HFF-Myc (cell line): Measurements from ENCODE around the gene AGAP1.

Experiments
- DNase-seq: peaks from one replicate; pipeline ENCODE4 v3.0.0-alpha.2; 2011; ENCODE audit warnings: low read depth; ENCODE audit errors: extremely low read depth
- H3K4me3 ChIP-seq: replicated peaks from 2 replicates; pipeline ENCODE4 v1.5.1; 2011; ENCODE audit warnings: low read depth, mild to moderate bottlenecking, control low read depth, low read length
- TF ChIP-seq, protein P1 (sequence below): IDR thresholded peaks from 2 replicates; pipeline ENCODE4 v1.5.1; 2012; ENCODE audit warnings: mild to moderate bottlenecking, low read depth, low read length, control low read depth; ENCODE audit errors: missing control alignments

AGAP1 gene

DNA sequence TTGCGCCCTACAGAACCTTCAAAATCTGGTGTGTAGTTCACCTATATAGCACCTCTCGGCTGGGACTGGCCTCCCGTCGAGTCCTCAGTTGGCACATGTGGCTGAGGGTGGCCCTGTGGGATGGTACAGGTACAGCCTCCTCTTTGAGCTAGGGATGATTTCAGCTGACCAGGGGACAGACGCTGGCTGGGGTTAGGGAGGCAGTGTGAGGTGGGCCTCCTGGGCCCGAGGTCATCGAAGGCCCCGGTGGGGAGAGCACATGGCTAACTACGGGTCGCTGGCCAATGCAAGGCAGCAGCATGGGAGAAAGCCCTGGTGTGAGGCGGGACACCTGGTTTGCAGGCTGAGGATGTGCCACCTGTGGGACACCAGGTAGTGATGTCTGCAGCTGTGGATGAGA, 369.6 kb downstream of the AGAP1 start:
- H3K4me3 ChIP-seq, result no peak overlapping the region
- no peak for DNase-seq
- TF ChIP-seq, protein P1, sequence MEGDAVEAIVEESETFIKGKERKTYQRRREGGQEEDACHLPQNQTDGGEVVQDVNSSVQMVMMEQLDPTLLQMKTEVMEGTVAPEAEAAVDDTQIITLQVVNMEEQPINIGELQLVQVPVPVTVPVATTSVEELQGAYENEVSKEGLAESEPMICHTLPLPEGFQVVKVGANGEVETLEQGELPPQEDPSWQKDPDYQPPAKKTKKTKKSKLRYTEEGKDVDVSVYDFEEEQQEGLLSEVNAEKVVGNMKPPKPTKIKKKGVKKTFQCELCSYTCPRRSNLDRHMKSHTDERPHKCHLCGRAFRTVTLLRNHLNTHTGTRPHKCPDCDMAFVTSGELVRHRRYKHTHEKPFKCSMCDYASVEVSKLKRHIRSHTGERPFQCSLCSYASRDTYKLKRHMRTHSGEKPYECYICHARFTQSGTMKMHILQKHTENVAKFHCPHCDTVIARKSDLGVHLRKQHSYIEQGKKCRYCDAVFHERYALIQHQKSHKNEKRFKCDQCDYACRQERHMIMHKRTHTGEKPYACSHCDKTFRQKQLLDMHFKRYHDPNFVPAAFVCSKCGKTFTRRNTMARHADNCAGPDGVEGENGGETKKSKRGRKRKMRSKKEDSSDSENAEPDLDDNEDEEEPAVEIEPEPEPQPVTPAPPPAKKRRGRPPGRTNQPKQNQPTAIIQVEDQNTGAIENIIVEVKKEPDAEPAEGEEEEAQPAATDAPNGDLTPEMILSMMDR, result no peak

DNA sequence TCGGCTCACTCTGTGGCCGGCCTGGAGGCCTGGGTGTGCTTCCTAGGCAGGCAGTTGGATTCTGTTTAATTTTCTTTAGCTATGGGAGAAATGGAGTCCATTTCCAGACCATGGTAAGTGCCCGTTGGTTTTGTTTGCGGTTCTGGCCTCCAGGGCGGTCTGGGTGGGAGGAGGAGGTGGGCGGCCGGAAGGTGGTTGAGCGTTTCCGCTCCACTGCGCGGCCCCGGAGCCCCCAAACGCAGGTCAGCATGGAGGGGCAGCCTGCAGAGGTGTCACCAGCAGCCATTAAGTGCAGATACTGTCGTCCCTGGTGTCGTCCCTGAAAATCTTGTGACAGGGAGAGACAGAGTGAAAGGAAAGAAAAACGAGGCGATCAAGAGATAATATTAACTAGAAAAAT, 370.5 kb downstream of the AGAP1 start:
- H3K4me3 ChIP-seq, result no peak overlapping the region
- TF ChIP-seq, protein P1, result no peak
- no peak for DNase-seq

DNA sequence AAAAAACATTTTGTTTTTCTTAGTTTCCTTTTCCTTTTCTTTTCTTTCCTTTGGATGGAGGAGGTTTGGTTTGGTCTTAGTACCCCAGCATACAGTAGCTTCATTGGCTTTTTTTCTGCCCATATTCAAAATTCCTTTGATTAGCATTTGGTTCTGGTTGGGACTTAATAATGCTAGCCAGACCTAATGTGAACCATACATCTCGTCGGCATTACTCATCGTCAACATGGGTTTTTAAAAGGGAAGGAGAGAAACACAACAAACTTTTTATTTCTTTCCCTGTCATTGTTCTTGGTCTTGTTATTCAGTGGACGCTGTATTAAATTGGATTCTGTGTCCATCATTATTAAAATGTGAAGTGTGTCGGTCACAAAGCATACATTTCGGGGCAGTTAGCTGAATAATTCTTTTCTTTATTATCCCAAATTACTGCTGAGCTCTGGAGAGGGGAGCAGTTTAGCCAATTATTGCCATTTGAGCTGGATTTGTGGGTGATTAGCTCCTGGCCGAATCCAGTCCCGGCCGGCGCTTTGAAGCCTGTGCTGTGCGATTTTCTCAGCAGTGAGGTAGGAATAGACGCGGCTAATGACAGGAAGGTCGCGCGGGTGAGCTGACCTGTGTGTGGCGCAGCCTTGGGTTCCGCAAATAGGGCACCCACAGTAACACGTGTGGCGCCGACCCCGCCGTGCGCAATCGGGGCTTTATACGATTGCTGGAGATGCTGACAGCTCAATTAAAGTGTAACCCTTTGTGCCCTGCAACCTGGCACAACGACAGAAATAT, 371.1 kb downstream of the AGAP1 start:
- TF ChIP-seq, protein P1, result no peak
- peak; percentile 2 for DNase-seq
- H3K4me3 ChIP-seq, result no peak overlapping the region

DNA sequence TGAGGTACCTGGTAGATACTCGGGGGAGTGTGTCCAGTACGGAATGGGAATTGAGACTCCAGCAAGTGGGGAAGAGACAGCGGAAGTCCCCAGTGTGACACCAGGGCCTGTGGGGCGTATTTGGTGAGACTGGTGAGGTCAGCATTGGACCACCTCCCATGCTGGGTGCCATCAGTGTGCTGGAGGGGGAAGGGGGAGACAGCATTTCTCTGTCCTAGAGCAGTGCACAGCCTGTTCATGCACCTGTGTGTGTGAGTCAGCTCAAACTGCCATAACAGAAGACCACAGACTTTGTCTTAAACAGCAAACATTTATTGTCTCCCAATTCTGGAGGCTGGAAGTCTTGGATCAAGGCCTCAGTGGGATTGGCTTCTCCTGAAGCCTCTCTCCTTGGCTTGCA, 372.5 kb downstream of the AGAP1 start:
- TF ChIP-seq, protein P1, result no peak
- H3K4me3 ChIP-seq, result no peak overlapping the region
- no peak for DNase-seq

DNA sequence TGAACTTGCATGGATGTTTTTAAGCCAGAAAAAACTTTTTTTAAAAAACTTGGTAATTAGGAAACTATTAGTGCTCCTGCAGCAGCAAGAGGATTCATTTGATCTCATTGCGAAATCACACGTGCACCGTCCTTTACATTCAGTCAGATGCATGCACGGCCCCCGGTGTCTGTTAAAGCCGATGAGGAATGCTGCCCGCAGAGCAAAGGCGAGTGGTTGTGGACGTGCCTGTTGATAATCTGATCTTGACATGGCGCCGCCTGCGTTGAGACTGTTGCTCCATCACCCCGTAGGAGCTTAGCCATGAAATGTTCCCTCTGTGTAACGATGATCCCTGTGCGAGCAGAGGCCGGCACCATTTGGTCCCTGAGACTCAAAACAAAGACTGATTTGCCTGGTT, 374.4 kb downstream of the AGAP1 start:
- TF ChIP-seq, protein P1, result no peak
- DNase-seq, result no peak
- H3K4me3 ChIP-seq, result no peak overlapping the region

DNA sequence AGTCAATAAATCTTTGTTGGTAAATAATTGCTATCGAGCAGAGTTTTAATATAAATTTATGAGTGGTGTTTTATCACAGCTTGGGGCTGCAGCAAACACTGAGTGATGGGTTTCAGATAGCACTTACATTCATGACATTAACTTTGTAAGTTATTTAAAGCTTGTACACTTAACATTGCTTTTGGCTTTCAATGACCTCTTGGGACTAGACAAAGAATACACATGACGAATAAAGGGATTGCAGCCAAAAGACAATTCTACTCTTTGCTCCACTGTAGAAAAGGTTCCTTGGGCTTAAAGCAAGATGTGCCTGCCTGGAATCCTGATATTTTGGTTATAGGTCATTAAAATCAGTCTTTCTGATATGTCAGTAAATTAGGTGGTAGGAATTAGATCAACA, 374.8 kb downstream of the AGAP1 start:
- H3K4me3 ChIP-seq, result no peak overlapping the region
- TF ChIP-seq, protein P1, result no peak
- no peak for DNase-seq

DNA sequence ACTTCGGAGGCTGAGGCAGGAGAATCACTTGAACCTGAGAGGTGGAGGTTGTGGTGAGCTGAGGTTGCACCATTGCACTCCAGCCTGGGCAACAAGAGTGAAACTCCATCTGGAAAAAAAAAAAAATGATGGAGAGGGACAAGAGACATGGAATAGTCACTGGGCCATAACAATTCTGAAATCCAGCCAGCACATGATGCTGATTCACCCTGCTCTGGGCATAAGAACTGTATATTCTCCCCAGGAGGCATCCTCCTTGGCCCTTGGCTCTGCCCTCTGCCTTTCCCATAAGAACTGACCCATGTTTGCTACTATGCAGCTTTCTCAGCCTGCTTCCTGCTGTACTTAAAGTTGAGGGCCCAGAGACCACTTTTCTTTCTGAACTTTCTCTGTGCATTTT, 376.7 kb downstream of the AGAP1 start:
- H3K4me3 ChIP-seq, result no peak overlapping the region
- TF ChIP-seq, protein P1, result no peak
- DNase-seq, result no peak
